ENCODE measurements around the gene TCIRG1. TPM values are rescaled to one million over a fixed set of nuclear protein-coding genes. Genes with fewer than 3 reads are reported as not detected.

Gene TCIRG1
- total RNA-seq, 1 donor from 2014 or later: 245 TPM

DNA sequence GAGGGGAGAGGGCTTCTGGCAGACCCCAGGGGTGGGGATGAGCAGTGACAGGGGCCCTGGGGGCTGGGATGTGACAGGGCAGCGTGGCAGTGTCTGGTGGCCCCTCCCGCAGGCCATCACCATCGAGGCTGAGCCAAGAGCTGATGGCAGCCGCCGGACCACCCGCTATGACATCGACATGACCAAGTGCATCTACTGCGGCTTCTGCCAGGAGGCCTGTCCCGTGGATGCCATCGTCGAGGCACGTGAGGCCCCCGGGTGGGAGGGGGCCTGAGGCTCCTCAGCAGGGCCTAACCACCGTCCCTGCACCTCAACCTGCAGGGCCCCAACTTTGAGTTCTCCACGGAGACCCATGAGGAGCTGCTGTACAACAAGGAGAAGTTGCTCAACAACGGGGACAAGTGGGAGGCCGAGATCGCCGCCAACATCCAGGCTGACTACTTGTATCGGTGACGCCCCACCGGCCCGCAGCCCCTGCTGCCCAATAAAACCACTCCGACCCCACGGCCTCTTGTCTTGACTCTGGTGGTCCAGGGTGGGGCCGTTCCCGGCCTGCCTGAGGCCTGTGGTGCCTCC lies 2.6 kb upstream of the TCIRG1 start:
- intact Hi-C loops (cut with micrococcal nuclease): no loop called here

DNA sequence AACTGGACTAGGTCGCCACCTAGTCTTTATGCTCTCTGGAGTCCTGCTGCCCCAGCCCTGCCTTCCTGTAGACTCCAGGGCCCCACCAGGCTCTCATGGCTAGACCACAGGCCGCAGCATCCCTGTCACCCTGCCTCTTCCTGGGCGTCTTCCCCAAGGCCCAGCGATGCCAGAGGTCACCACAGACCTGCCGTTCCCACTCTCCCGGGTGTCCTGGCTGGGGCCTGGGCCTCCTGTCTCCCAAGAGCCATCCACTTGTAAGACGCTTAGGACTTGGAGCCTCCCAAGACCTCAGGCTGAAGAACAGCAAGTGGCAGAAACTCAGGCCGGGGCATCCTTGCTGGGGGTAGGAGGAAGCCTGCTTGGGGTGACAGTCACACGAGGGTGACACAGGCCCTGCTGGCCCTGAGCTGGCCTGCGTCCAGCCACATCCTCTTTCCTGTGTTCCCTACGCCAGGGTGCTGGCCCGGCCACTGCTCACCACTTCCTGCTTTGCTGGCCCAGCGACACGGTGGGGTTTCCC lies 2.0 kb upstream of the TCIRG1 start:
- intact Hi-C loops (cut with micrococcal nuclease): no loop called here

DNA sequence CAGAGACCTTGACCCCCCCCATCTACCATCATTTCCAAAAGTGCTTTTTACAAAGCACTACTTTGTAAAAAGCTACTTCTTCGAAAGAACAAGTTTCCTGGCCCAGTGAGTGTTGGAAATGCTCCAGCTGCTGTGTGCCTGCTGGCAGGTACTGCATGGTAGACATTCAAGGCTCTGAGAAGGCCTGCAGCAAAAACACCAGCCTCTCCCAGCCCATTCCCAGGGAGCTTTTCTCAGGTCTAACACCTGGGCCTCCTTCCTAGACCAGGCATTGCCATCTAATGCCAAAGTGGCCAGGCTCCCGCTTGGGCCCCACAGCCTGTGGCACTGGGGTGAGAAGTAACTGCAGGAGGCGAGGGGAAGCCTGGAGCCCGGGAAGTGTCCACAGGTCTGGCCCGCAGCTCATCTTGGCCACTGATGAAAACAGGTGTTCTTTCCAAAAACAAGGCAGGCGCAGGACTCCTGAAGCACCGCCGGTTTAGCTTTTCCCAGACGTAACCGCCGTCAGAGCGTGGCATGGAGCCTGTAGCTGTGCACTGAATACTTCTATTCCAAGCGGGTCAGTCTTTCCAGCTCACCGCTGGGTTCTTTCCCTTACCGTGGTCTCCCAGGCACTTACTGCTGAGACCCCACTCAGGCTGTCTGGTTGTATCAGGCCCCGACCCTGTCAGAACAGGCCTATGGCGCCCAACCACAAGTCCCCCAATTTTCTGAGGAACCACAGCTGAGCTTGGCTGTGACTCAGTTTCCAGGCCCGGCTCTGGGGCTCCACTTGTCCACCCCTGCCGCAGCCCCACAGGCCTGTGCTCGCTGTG lies 1.2 kb upstream of the TCIRG1 start:
- intact Hi-C loops (cut with micrococcal nuclease): no loop called here

DNA sequence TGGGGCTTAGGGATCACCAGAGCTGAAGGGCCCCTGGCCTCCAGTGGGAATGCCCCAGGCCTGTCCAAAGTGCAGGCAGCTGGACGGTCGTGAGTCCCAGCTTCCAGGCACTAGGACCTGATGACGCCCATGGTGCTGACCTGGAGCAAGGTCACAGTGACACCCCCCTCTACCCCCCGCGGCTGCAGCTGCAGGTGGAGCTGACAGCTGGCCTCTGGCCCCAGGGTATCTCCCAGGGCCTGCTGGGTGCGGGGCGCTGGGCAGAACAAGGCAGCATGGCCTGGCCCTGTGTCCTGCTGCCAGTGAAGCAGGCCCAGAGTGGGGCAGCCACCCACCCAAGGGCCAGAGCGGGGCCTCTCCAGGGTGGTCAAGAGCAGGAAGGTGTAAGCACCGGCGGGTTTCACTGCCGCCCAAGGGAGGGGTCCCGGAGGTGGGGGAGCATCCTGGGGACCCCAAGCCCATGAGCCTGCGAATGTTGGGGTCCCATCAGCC lies 553 bp upstream of the TCIRG1 start:
- intact Hi-C loops (cut with micrococcal nuclease): no loop called here

DNA sequence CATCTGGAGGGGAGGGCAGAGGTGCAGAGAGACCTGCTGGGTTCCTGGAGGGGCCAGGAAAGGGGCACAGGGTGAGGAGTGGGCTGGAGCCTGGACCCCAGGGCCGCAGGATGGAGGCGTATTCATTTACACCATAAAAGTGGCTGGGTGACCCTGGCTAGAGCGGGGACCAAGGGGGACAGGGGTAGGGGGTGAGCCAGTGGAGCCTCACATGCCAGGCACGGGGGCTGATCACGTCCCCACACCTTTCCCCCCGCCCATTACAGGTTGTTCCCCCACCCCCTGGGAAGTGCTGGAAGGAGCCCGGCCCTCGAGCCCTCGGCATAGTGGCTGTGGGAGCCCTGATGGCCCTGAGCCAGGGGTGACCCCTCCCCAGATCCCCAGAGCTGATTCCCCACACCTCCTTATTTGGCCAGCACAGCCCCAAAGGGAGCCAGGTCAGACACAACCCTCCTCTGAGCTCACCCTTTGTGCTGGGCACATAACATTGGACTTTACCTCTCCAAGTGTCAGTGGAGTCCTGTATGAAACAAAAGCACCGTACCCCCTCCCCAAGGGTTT lies 781 bp downstream of the TCIRG1 start:
- intact Hi-C loops (cut with micrococcal nuclease): loop anchor here (1.0 to 2.0 kb wide), 2 partner anchors 9 to 81 kb away; partner anchors contain the start of genes CHKA and NDUFS8

DNA sequence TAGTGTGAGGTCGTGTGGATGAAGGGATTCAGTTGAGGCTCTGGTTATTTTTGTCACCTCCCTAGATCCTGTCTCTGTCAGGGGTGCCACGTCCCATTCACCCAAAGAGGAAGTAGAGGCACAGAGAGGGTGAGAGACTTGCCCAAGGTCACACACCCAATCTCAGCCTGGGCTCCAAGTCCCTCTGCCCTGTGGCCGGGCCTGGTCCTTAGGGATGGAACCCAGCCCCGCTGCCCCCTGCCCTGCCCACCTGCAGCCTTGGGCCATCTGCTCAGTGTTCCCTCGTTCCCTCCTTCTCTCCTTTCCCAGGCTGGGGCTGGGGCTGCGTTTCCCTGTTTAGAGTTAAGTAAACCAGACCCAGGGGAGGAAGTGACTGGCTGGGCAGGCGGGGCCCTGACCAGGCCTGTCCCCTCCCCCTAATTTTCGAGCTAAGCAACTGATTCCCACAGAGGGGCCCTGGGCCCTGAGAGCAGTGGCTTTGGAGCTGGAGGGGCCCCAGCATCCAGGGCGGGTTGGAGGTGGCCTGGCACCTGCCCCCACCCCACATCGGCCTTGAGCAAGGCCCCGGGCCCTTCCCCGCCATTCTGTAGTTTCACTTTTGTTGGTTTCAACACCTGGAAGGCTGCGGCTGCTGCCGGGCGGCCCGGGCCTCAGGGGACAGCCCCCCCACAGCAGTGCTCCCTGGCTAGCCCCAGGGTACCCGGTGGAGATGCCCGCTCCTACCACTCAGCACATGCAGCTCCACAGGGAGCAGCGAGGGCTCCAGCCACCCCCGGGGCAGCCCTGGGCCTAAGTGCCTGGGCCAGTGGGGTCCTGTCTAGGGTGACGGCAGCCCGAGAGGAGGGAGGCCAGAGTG lies 1.5 kb downstream of the TCIRG1 start:
- intact Hi-C loops (cut with micrococcal nuclease): loop anchor here (1.0 to 2.0 kb wide), 2 partner anchors 10 to 80 kb away; partner anchors contain the start of genes CHKA and NDUFS8

DNA sequence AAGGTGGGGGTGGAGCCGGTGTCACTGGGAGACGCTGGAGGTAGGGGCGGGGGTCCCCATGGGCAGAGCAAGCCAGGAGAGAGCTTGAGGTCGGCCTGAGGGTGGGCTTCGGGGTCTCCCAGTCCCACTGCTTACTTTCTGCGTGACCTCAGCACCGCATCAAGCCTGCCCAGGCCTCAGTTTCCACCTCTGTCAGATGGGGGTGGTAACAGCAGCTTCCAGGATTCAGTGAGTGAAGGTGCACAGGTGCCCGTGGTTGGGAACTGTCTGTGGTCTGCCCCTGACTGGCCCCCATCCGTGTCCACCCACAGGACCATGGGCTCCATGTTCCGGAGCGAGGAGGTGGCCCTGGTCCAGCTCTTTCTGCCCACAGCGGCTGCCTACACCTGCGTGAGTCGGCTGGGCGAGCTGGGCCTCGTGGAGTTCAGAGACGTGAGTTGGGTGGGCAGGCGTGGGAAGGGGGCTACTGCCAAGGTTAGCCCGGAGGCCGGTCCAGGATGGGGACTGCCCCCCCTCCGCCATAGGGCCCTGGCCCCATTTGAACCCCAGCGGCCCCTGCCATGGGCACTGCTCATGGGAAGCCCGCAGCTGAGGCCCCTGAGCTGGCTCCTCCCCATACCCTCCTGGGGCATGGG lies 2.2 kb downstream of the TCIRG1 start:
- intact Hi-C loops (cut with micrococcal nuclease): loop anchor here (1.0 to 2.0 kb wide), 2 partner anchors 11 to 80 kb away; partner anchors contain the start of genes CHKA and NDUFS8

DNA sequence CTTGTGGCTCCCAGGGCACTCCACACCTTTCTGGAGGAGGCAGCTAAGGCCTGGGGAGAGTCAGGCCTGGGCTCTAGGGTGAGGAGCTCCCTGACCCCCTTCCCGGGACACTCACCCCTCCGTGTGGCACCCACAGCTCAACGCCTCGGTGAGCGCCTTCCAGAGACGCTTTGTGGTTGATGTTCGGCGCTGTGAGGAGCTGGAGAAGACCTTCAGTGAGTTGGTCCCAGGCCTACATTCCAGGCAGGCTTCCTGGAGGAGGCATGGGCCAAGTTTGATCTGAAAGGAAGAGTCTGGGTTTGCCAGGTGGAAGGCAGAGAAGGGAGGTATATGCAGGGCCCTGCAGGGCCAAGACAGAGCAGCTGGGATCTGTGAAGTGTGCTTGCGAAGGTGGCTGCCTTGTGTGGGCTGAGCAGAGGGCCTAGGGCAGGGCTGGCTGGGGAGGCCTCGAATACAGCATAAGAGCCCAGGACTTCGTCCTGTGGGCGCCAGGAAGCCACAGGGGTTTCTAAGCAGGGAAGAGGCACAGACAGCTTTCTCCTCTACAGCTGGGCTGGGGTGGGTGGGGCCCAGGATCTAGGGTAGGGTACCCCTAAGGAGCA lies 2.9 kb downstream of the TCIRG1 start:
- intact Hi-C loops (cut with micrococcal nuclease): loop anchor here (2.0 kb wide), 1 partner anchor 79 kb away; the partner anchor contains the start of gene CHKA

DNA sequence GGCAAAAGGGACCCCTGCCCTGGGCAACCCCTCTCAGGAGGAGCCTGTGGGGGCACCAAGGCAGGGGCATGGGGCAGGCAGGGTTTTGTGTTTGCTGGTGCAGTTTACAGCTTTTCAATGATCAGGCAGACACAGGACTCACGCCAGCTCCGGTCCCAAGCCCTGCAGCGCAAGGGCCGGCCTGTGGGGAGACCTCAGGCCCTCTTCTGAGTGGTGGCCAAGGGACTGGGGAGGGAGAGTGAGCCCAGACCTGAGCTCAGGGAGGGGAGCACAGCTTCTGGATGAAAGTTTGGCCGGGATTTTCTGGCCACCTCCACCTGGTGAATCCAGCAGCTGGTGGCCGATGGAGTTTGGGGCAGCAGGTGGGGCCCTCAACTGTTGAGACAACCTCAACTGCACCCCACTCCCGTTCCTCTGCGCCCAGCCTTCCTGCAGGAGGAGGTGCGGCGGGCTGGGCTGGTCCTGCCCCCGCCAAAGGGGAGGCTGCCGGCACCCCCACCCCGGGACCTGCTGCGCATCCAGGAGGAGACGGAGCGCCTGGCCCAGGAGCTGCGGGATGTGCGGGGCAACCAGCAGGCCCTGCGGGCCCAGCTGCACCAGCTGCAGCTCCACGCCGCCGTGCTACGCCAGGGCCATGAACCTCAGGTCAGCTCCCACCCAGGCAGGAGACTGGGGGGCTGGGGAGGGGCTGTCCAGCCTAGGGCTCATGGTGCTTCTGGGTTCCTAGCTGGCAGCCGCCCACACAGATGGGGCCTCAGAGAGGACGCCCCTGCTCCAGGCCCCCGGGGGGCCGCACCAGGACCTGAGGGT lies 3.6 kb downstream of the TCIRG1 start:
- intact Hi-C loops (cut with micrococcal nuclease): no loop called here

DNA sequence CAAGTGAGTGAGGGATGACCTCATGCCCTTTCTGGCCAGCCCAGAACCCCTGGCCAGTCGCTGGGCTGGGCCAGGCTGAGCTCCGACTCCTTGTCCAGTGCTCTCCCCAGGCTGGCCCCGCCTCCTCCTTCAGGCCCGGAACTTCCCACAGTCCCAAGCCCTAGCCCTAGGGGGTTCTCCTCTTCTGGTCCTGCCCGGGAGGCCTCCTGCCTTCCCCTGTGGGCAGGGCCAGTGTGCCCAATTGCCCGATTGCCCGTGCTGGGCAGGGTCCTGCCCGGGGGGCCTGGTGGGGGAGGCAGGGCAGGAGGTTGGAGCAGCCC lies 4.2 kb downstream of the TCIRG1 start:
- intact Hi-C loops (cut with micrococcal nuclease): no loop called here

DNA sequence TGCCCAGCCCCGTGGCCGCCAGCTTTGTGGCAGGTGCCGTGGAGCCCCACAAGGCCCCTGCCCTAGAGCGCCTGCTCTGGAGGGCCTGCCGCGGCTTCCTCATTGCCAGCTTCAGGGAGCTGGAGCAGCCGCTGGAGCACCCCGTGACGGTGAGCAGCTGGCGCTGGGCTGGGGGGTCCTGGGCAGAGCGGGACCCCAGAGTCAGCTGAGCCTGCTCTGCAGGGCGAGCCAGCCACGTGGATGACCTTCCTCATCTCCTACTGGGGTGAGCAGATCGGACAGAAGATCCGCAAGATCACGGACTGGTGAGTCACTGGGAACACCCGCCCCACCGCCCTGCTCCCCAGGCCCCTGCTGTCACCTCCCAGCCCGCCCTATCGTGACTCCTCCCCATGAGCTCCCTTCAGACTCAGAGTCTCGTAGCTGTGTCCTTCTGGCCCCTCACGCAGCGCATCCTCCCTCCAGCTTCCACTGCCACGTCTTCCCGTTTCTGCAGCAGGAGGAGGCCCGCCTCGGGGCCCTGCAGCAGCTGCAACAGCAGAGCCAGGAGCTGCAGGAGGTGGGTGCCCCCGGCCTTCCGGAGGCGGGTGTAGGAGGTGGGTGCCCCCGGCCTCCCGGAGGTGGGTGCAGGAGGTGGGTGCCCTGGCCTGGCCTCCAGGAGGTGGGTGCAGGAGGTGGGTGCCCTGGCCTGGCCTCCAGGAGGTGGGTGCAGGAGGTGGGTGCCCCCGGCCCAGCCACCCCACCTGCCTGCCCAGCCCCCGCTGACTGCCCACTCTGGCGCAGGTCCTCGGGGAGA lies 4.7 kb downstream of the TCIRG1 start:
- intact Hi-C loops (cut with micrococcal nuclease): no loop called here

DNA sequence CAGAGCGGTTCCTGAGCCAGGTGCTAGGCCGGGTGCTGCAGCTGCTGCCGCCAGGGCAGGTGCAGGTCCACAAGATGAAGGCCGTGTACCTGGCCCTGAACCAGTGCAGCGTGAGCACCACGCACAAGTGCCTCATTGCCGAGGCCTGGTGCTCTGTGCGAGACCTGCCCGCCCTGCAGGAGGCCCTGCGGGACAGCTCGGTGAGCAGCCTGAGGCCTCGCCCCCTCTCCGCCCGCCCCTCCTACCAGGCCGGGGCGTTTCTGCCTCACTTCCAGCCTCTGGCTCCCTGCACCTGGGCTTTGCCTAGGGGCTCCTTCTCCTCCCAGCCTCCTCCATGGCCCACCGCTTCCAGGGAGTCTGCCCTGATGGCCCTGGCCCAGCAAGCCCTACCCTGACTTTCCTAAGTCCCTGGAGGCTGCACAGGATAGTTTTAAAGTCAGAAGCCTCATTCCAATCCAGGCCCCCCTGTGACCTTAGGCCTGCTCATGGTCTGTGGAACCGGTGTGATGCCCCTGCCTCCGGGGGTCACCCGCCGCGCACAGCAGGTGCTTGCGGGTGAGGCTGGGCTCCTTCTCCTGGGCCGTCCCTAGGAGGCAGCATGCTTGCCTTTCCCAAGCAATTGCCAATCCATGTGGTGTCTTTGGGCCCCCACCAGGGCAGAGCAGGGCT lies 5.5 kb downstream of the TCIRG1 start:
- intact Hi-C loops (cut with micrococcal nuclease): no loop called here

DNA sequence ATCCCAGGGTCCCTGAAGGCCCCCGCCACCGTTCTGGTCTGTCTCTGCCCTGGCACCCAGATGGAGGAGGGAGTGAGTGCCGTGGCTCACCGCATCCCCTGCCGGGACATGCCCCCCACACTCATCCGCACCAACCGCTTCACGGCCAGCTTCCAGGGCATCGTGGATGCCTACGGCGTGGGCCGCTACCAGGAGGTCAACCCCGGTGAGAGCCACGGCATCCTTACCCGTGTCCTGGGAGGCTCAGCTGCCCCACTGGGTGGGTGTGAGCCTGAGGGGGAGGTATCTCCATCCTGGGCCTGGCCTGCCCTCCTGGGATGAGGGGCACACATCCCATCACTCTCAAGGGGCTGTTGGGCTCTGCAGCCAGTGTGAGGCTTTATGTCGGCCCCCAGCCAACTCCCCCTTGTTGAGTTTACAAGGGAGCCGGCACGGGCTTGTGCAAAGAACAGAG lies 6.1 kb downstream of the TCIRG1 start:
- intact Hi-C loops (cut with micrococcal nuclease): no loop called here

DNA sequence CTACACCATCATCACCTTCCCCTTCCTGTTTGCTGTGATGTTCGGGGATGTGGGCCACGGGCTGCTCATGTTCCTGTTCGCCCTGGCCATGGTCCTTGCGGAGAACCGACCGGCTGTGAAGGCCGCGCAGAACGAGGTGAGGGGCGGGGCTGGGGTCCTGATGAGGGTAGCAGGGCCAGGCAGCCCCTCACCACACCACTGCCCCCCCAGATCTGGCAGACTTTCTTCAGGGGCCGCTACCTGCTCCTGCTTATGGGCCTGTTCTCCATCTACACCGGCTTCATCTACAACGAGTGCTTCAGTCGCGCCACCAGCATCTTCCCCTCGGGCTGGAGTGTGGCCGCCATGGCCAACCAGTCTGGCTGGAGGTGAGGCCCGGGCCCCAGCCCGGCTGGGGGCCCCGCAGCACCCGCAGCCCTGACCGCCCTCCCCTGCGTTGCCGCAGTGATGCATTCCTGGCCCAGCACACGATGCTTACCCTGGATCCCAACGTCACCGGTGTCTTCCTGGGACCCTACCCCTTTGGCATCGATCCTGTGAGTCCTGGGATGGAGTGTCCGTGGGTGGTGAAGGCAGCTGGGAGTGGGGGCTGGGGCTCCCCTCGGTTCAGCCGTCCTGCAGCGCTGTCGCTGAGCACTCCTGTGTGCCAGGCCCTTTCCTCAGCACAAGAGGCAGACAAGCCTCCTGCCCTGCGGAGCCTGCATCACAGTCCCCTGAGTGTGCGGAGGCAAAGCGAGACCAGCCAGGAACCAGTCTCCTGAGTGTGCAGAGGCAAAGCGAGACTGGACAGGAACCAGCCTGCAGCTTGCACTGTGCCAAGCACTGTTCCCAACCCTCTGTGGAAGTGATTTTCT lies 8.8 kb downstream of the TCIRG1 start:
- intact Hi-C loops (cut with micrococcal nuclease): no loop called here

DNA sequence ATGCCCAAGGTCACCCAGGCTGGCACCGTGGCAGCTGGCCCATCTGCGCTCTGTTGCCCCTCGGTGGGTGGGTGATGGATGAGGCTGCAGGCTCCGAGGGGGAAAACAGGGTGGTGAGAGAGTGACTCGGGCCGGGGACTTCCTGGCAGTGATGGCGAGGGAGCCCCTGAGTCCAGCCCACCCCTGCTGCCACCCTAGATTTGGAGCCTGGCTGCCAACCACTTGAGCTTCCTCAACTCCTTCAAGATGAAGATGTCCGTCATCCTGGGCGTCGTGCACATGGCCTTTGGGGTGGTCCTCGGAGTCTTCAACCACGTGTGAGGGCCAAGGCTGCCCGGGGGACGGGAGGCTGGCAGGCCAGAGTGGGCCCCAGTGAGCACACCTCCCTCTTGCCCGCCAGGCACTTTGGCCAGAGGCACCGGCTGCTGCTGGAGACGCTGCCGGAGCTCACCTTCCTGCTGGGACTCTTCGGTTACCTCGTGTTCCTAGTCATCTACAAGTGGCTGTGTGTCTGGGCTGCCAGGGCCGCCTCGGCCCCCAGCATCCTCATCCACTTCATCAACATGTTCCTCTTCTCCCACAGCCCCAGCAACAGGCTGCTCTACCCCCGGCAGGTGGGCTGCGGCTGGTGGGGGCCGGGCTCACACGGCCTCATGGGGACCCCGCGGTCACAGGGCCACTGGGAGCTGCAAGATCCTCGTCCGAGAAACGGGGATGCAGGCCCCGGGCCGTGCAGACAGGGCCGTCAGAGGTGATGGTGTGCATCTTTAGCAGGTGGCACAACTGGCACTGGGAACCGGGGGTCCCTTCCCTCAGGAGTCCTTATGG lies 10.1 kb downstream of the TCIRG1 start:
- intact Hi-C loops (cut with micrococcal nuclease): no loop called here
